Immature natural killer cell (primary cell): ENCODE measurements around the gene PAX5. TPM values are rescaled to one million over a fixed set of nuclear protein-coding genes. Genes with fewer than 3 reads are reported as not detected.

Experiments used
- DNase-seq, 3 donors: peaks; one replicate each; pipeline ENCODE4 v3.0.0; 2022; ENCODE audit warnings: mixed read lengths in 1 of 3
- H3K27ac Mint-ChIP-seq, 6 donors: one replicate each; pipeline ENCODE4 v1.8.0; 2020; ENCODE audit warnings: mixed read lengths in 6 of 6, mild to moderate bottlenecking in 5 of 6, inconsistent platforms in 4 of 6, moderate library complexity in 3 of 6
- H3K27me3 Mint-ChIP-seq, 3 donors: one replicate each; pipeline ENCODE4 v1.8.0; 2020 to 2021; ENCODE audit warnings: low read depth in 3 of 3, mild to moderate bottlenecking in 3 of 3, mixed read lengths in 3 of 3, moderate library complexity in 3 of 3, inconsistent platforms in 1 of 3
- H3K36me3 Mint-ChIP-seq, 3 donors: one replicate each; pipeline ENCODE4 v1.8.0; 2020; ENCODE audit warnings: mixed read lengths in 3 of 3, inconsistent platforms in 2 of 3, mild to moderate bottlenecking in 2 of 3
- H3K4me1 Mint-ChIP-seq, 2 donors: one replicate each; pipeline ENCODE4 v1.8.0; 2020; ENCODE audit warnings: inconsistent platforms in 2 of 2, mild to moderate bottlenecking in 2 of 2, mixed read lengths in 2 of 2, moderate library complexity in 1 of 2
- H3K4me3 Mint-ChIP-seq, 5 donors: one replicate each; pipeline ENCODE4 v1.8.0; 2020; ENCODE audit warnings: mild to moderate bottlenecking in 5 of 5, mixed read lengths in 5 of 5, inconsistent platforms in 3 of 5, moderate library complexity in 3 of 5
- H3K9me3 Mint-ChIP-seq, 6 donors: one replicate each; pipeline ENCODE4 v1.8.0; 2020; ENCODE audit warnings: mild to moderate bottlenecking in 6 of 6, mixed read lengths in 6 of 6, inconsistent platforms in 4 of 6, moderate library complexity in 3 of 6
- polyA plus RNA-seq, 3 donors: library from polyadenylated mRNA; unstranded; fragments of 300-500 nt; fragmentation: Illumina TruSeq; gene quantifications; one replicate each; pipeline ENCODE4 v1.2.3, GENCODE V29; 2021

The PAX5 gene
- polyA plus RNA-seq, 3 donors from 2014 or later = 0.03 TPM; not detected in 2

GRCh38 chr9:36866840-36867239, 167.2 kb downstream of the PAX5 start:
- no peak overlapping the region for H3K27ac Mint-ChIP-seq
- H3K4me3 Mint-ChIP-seq = no peak overlapping the region
- H3K36me3 Mint-ChIP-seq = no peaks in the 10 kb centered on the region
- no peaks in the 10 kb centered on the region for H3K9me3 Mint-ChIP-seq
- H3K27me3 Mint-ChIP-seq = peaks cover 2 to 10% (median 4%) of the 10 kb centered on the region in 3 donors
- H3K4me1 Mint-ChIP-seq = no peaks in the 10 kb centered on the region
- DNase-seq = no peak

- H3K9me3 Mint-ChIP-seq = no peaks in the 10 kb centered on the region
- H3K36me3 Mint-ChIP-seq = no peaks in the 10 kb centered on the region
- H3K4me1 Mint-ChIP-seq = no peaks in the 10 kb centered on the region
- no peak for DNase-seq
- peaks cover 5 to 10% (median 6%) of the 10 kb centered on the region in 3 donors for H3K27me3 Mint-ChIP-seq
- H3K27ac Mint-ChIP-seq = no peak overlapping the region
- H3K4me3 Mint-ChIP-seq = no peak overlapping the region
Measured at GRCh38 chr9:36865731-36866635, 168.1 kb downstream of the PAX5 start.

- no peaks in the 10 kb centered on the region for H3K36me3 Mint-ChIP-seq
- no peaks in the 10 kb centered on the region for H3K4me1 Mint-ChIP-seq
- H3K4me3 Mint-ChIP-seq = no peak overlapping the region
- DNase-seq = no peak
- peaks cover 5 to 12% (median 10%) of the 10 kb centered on the region in 3 donors for H3K27me3 Mint-ChIP-seq
- H3K9me3 Mint-ChIP-seq = no peaks in the 10 kb centered on the region
- H3K27ac Mint-ChIP-seq = no peak overlapping the region
Measured at GRCh38 chr9:36864491-36865410, 169.3 kb downstream of the PAX5 start.

- Mint-ChIP-seq H3K27me3 (peaks cover 1 to 12% (median 2%) of the 10 kb centered on the region in 3 donors), H3K36me3 (no peaks in the 10 kb centered on the region), H3K4me3 (no peak overlapping the region), H3K9me3 (no peaks in the 10 kb centered on the region), H3K4me1 (no peaks in the 10 kb centered on the region), H3K27ac (no peak overlapping the region)
- no peak for DNase-seq
Measured at GRCh38 chr9:36862206-36863145, 171.6 kb downstream of the PAX5 start.

- H3K36me3 Mint-ChIP-seq = no peaks in the 10 kb centered on the region
- H3K4me3 Mint-ChIP-seq = no peak overlapping the region
- no peak overlapping the region for H3K27ac Mint-ChIP-seq
- H3K4me1 Mint-ChIP-seq = peaks cover 0 to 2% of the 10 kb centered on the region in 2 donors
- H3K27me3 Mint-ChIP-seq = peaks cover 1 to 12% (median 2%) of the 10 kb centered on the region in 3 donors
- DNase-seq = no peak
- no peaks in the 10 kb centered on the region for H3K9me3 Mint-ChIP-seq
Measured at GRCh38 chr9:36861528-36862205, 172.4 kb downstream of the PAX5 start.

- no peaks in the 10 kb centered on the region for H3K9me3 Mint-ChIP-seq
- peaks cover 15 to 23% of the 10 kb centered on the region in 2 donors for H3K4me1 Mint-ChIP-seq
- no peak for DNase-seq
- H3K27me3 Mint-ChIP-seq = peaks cover 2 to 12% (median 3%) of the 10 kb centered on the region in 3 donors
- H3K27ac Mint-ChIP-seq = no peak overlapping the region
- H3K36me3 Mint-ChIP-seq = no peaks in the 10 kb centered on the region
- no peak overlapping the region for H3K4me3 Mint-ChIP-seq
Measured at GRCh38 chr9:36858805-36859375, 175.2 kb downstream of the PAX5 start.

GRCh38 chr9:36855448-36856315, 178.4 kb downstream of the PAX5 start:
- peak overlapping the region in 4 of 6 donors; percentile 1 to 64 (median 50) for H3K27ac Mint-ChIP-seq
- DNase-seq = peak; percentile 70 to 76 (median 70)
- H3K4me1 Mint-ChIP-seq = peaks cover 21 to 23% of the 10 kb centered on the region in 2 donors
- no peaks in the 10 kb centered on the region for H3K36me3 Mint-ChIP-seq
- no peaks in the 10 kb centered on the region for H3K9me3 Mint-ChIP-seq
- peak overlapping the region; percentile 33 to 76 (median 67) for H3K4me3 Mint-ChIP-seq
- H3K27me3 Mint-ChIP-seq = peaks cover 2 to 6% (median 5%) of the 10 kb centered on the region in 3 donors

GRCh38 chr9:36854751-36855150, 179.3 kb downstream of the PAX5 start:
- Mint-ChIP-seq H3K4me3 (no peak overlapping the region), H3K4me1 (peaks cover 21 to 23% of the 10 kb centered on the region in 2 donors), H3K9me3 (no peaks in the 10 kb centered on the region), H3K36me3 (no peaks in the 10 kb centered on the region), H3K27ac (peak overlapping the region in 1 of 6 donors; percentile 64), H3K27me3 (peaks cover 0 to 5% (median 2%) of the 10 kb centered on the region in 3 donors)
- DNase-seq = no peak

GRCh38 chr9:36854034-36854433, 180.0 kb downstream of the PAX5 start:
- no peak overlapping the region for H3K27ac Mint-ChIP-seq
- peaks cover 21 to 23% of the 10 kb centered on the region in 2 donors for H3K4me1 Mint-ChIP-seq
- H3K27me3 Mint-ChIP-seq = peaks cover 2 to 5% (median 2%) of the 10 kb centered on the region in 3 donors

GRCh38 chr9:36853233-36853632, 180.8 kb downstream of the PAX5 start:
- Mint-ChIP-seq H3K4me1 (peaks cover 21 to 23% of the 10 kb centered on the region in 2 donors), H3K27me3 (peaks cover 3 to 5% (median 4%) of the 10 kb centered on the region in 3 donors), H3K27ac (peak overlapping the region in 3 of 6 donors; percentile 22 to 85 (median 43)), H3K36me3 (no peaks in the 10 kb centered on the region), H3K9me3 (no peaks in the 10 kb centered on the region), H3K4me3 (no peak overlapping the region)
- no peak for DNase-seq

More at GRCh38 chr9:36854034-36854433, 180.0 kb downstream of the PAX5 start:
- H3K36me3 Mint-ChIP-seq = no peaks in the 10 kb centered on the region
- H3K4me3 Mint-ChIP-seq = no peak overlapping the region
- no peaks in the 10 kb centered on the region for H3K9me3 Mint-ChIP-seq
- DNase-seq = no peak

GRCh38 chr9:36849943-36850342, 184.1 kb downstream of the PAX5 start:
- peaks cover 4 to 6% of the 10 kb centered on the region in 2 donors for H3K4me1 Mint-ChIP-seq
- no peaks in the 10 kb centered on the region for H3K36me3 Mint-ChIP-seq
- H3K27ac Mint-ChIP-seq = no peak overlapping the region
- peaks cover 0 to 4% (median 0%) of the 10 kb centered on the region in 6 donors for H3K9me3 Mint-ChIP-seq
- H3K27me3 Mint-ChIP-seq = peaks cover 2 to 4% (median 3%) of the 10 kb centered on the region in 3 donors
- no peak overlapping the region for H3K4me3 Mint-ChIP-seq
- DNase-seq = no peak
